ENCODE measurements around the gene HMCN2. TPM values are rescaled to one million over a fixed set of nuclear protein-coding genes. Genes with fewer than 3 reads are reported as not detected.

The HMCN2 gene
- total RNA-seq, 5 donors from 2014 or later (not counting 1 experiment from before 2014, with no cell fraction given): 0.03 TPM; not detected in 4

DNA sequence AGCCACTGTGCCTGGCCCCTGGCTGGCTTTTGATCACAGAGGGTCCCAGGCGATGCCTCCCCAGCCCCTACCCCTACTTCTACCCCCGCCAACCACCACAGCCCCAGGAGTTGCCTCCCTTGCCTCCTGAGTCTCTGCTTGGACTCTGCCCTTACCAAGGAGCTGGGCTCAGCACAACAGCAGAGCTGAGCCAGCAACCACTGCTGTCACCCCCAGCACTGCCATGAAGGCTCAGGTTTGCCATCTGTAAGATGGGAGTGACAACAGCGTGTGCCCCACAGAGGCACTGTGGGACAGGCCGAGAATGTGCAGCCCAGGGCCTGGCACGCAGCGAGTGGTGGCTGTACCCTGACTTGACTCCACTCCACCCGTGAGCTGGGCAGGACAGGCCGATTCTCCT is 116.1 kb downstream of the HMCN2 start:
- H3K4me3 Mint-ChIP-seq: no peak overlapping the region
- Histone ChIP-seq H3K4me1 (ENCODE audit: control insufficient read depth in 1 of 2, extremely low read depth in 1 of 2, insufficient read depth in 2 of 2, low read length in 2 of 2) (no peaks in the 10 kb centered on the region), H3K27me3 (replicated peaks in 1 of 2; ENCODE audit: control insufficient read depth in 2 of 2, extremely low read depth in 1 of 2, insufficient read depth in 2 of 2, low read length in 1 of 2) (peaks cover 0 to 44% of the 10 kb centered on the region in 2 experiments), H3K27ac (ENCODE audit: low read length) (no peak overlapping the region), H3K36me3 (ENCODE audit: control insufficient read depth in 2 of 2, extremely low read depth in 1 of 2, insufficient read depth in 1 of 2, low read length in 1 of 2) (no peaks in the 10 kb centered on the region), H3K9me3 (no peaks in the 10 kb centered on the region), H3K4me3 (ENCODE audit: control insufficient read depth in 1 of 2, extremely low read depth in 1 of 2, low read length in 1 of 2) (no peak overlapping the region)
- H3K36me3 Mint-ChIP-seq: no peaks in the 10 kb centered on the region
- peaks cover 5 to 17% of the 10 kb centered on the region in 2 donors for H3K27me3 Mint-ChIP-seq
- POLR2A ChIA-PET: no interaction called here
- H3K9me3 Mint-ChIP-seq: no peaks in the 10 kb centered on the region
- 86% methylated on average over 8 of the region's 8 CpGs for WGBS (ENCODE audit: insufficient coverage)
- H3K4me1 Mint-ChIP-seq: no peaks in the 10 kb centered on the region
- DNase-seq (no peak), ATAC-seq (replicated peaks in 1 of 4) (no peak)
- CTCF ChIA-PET: no interaction called here
- H3K27ac Mint-ChIP-seq: no peak overlapping the region

DNA sequence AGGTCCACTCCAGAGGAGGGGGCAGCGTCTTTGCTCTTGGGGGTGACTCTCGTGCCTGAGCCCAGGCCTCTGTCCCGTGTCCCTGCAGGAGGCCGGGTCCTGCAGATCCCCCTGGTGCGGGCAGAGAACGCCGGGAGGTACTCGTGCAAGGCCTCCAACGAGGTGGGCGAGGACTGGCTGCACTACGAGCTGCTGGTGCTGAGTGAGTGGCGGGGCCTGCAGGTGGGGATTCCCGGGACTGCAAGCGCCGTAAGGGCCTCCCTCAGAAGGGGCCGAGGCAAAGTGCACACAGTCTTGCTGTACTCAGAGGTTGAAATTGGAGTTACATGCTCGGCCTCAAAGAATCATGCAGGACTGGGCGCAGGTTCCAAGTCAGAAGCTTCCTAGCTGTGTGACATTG is 116.5 kb downstream of the HMCN2 start:
- Histone ChIP-seq H3K9me3 (no peaks in the 10 kb centered on the region), H3K27me3 (replicated peaks in 1 of 2; ENCODE audit: control insufficient read depth in 2 of 2, extremely low read depth in 1 of 2, insufficient read depth in 2 of 2, low read length in 1 of 2) (peaks cover 0 to 44% of the 10 kb centered on the region in 2 experiments), H3K4me3 (ENCODE audit: control insufficient read depth in 1 of 2, extremely low read depth in 1 of 2, low read length in 1 of 2) (no peak overlapping the region), H3K36me3 (ENCODE audit: control insufficient read depth in 2 of 2, extremely low read depth in 1 of 2, insufficient read depth in 1 of 2, low read length in 1 of 2) (no peaks in the 10 kb centered on the region), H3K4me1 (ENCODE audit: control insufficient read depth in 1 of 2, extremely low read depth in 1 of 2, insufficient read depth in 2 of 2, low read length in 2 of 2) (no peaks in the 10 kb centered on the region), H3K27ac (ENCODE audit: low read length) (no peak overlapping the region)
- Mint-ChIP-seq H3K4me1 (no peaks in the 10 kb centered on the region), H3K9me3 (no peaks in the 10 kb centered on the region), H3K27ac (no peak overlapping the region), H3K4me3 (no peak overlapping the region), H3K27me3 (peaks cover 5 to 17% of the 10 kb centered on the region in 2 donors), H3K36me3 (no peaks in the 10 kb centered on the region)
- POLR2A ChIA-PET: no interaction called here
- DNase-seq (no peak), ATAC-seq (replicated peaks in 1 of 4) (no peak)
- CTCF ChIA-PET: no interaction called here
- 70% methylated on average over 18 of the region's 18 CpGs for WGBS (ENCODE audit: insufficient coverage)

DNA sequence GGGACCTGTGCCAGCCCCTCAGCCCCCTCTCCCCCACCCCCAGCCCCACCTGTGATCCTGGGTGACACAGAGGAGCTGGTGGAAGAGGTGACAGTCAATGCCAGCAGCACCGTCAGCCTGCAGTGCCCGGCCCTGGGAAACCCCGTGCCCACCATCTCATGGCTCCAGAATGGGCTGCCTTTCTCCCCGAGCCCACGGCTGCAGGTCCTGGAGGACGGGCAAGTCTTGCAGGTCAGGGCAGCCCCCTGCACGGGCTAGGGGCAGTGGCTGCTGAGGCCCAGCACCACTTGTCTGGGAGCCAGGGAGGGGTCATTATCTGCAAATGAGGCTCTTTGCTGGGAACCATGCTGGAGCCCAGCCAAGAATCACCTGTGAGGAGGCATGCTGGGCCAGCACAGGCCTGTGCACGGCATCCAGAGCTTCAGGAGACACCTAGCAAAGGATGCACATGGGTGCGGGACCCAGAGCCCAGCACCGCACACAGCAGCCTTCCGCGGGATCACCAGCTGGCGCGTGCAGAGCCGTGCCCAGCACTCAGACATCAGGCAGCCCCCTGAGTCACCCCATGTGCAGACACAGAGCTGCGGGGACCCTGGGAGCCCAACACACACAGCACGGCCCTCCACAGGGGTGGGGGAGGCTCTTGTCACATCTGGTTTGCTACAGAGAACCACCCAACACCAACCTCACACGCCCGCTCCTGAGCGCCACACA is 117.2 kb downstream of the HMCN2 start:
- no peaks in the 10 kb centered on the region for H3K9me3 ChIP-seq
- H3K36me3 ChIP-seq (ENCODE audit: control insufficient read depth in 2 of 2, extremely low read depth in 1 of 2, insufficient read depth in 1 of 2, low read length in 1 of 2): no peaks in the 10 kb centered on the region
- DNase-seq (no peak), ATAC-seq (replicated peaks in 1 of 4) (no peak)
- no peaks in the 10 kb centered on the region for H3K9me3 Mint-ChIP-seq
- POLR2A ChIA-PET: interaction anchor here in 1 of 2 donors (0.6 kb wide), 1 partner anchor 225 kb away, joined by 3 read pairs; no protein-coding TSS in a partner anchor
- CTCF ChIA-PET: no interaction called here
- no peaks in the 10 kb centered on the region for H3K4me1 Mint-ChIP-seq
- H3K4me3 Mint-ChIP-seq: no peak overlapping the region
- 90% methylated on average over 15 of the region's 20 CpGs for WGBS (ENCODE audit: insufficient coverage)
- no peak overlapping the region for H3K27ac Mint-ChIP-seq
- H3K4me1 ChIP-seq (ENCODE audit: control insufficient read depth in 1 of 2, extremely low read depth in 1 of 2, insufficient read depth in 2 of 2, low read length in 2 of 2): no peaks in the 10 kb centered on the region
- H3K27me3 Mint-ChIP-seq: peaks cover 5 to 19% of the 10 kb centered on the region in 2 donors
- peaks cover 0 to 48% of the 10 kb centered on the region in 2 experiments for H3K27me3 ChIP-seq (replicated peaks in 1 of 2; ENCODE audit: control insufficient read depth in 2 of 2, extremely low read depth in 1 of 2, insufficient read depth in 2 of 2, low read length in 1 of 2)
- H3K4me3 ChIP-seq (ENCODE audit: control insufficient read depth in 1 of 2, extremely low read depth in 1 of 2, low read length in 1 of 2): no peak overlapping the region
- no peak overlapping the region for H3K27ac ChIP-seq (ENCODE audit: low read length)
- H3K36me3 Mint-ChIP-seq: no peaks in the 10 kb centered on the region

DNA sequence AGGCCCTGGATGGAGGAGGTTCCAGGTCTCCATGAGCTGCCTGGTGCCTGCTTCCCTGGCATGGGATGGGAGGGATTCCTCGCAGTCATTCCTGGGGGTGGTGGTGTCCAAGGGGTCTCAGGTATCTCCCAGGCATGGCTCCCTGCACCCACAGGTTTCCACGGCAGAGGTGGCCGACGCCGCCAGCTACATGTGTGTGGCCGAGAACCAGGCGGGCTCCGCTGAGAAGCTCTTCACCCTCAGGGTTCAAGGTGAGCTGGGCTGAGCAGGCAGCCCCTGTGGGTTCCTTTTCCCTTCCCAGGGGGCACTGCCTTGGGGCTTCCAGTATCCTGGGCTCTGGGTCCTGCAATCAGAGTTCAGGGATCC is 117.8 kb downstream of the HMCN2 start:
- H3K4me3 ChIP-seq (ENCODE audit: control insufficient read depth in 1 of 2, extremely low read depth in 1 of 2, low read length in 1 of 2): no peak overlapping the region
- H3K9me3 ChIP-seq: no peaks in the 10 kb centered on the region
- no peak overlapping the region for H3K27ac ChIP-seq (ENCODE audit: low read length)
- Mint-ChIP-seq H3K9me3 (no peaks in the 10 kb centered on the region), H3K4me3 (no peak overlapping the region), H3K4me1 (no peaks in the 10 kb centered on the region), H3K36me3 (no peaks in the 10 kb centered on the region), H3K27me3 (peaks cover 5 to 17% of the 10 kb centered on the region in 2 donors), H3K27ac (no peak overlapping the region)
- ChIA-PET CTCF (no interaction called here), POLR2A (interaction anchor here in 1 of 2 donors (0.6 kb wide), 1 partner anchor 226 kb away, joined by 3 read pairs; no protein-coding TSS in a partner anchor)
- WGBS (ENCODE audit: insufficient coverage): 95% methylated on average over 6 of the region's 8 CpGs
- DNase-seq (no peak), ATAC-seq (replicated peaks in 1 of 4) (no peak)
- no peaks in the 10 kb centered on the region for H3K4me1 ChIP-seq (ENCODE audit: control insufficient read depth in 1 of 2, extremely low read depth in 1 of 2, insufficient read depth in 2 of 2, low read length in 2 of 2)
- H3K27me3 ChIP-seq (replicated peaks in 1 of 2; ENCODE audit: control insufficient read depth in 2 of 2, extremely low read depth in 1 of 2, insufficient read depth in 2 of 2, low read length in 1 of 2): peaks cover 0 to 53% of the 10 kb centered on the region in 2 experiments
- no peaks in the 10 kb centered on the region for H3K36me3 ChIP-seq (ENCODE audit: control insufficient read depth in 2 of 2, extremely low read depth in 1 of 2, insufficient read depth in 1 of 2, low read length in 1 of 2)

DNA sequence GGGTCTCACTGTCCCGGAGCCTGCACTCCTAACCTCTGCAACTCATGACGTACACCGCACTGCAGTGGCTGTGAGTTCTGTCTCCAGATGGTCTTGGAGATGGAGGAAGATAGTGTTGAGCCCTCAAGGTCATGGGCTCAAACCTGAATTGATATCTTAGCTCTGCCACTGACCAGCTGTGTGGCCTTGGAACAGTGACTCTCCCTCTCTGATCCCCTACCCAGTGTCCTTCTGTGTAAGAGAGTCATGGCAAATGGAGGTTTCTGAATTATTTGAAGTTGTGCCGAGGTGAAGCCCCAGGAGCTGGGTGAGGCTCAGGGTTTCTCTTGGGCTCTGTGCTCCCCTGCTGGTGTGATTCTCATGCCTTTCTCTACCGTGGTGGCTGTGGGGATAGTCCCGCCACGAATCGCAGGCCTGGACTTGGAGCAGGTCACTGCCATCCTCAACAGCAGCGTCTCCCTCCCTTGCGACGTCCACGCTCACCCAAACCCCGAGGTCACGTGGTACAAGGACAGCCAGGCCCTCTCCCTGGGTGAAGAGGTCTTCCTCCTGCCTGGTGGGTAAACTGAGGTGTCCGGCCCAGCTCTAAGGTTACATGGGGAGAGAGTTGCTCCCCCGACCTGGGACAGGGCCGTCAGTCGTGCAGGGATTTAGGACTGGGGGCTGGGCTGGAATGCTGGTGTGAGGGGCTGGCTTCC is 118.6 kb downstream of the HMCN2 start:
- Mint-ChIP-seq H3K9me3 (no peaks in the 10 kb centered on the region), H3K36me3 (no peaks in the 10 kb centered on the region), H3K27me3 (peaks cover 5 to 17% of the 10 kb centered on the region in 2 donors), H3K4me1 (no peaks in the 10 kb centered on the region), H3K4me3 (no peak overlapping the region), H3K27ac (no peak overlapping the region)
- Histone ChIP-seq H3K9me3 (no peaks in the 10 kb centered on the region), H3K4me1 (ENCODE audit: control insufficient read depth in 1 of 2, extremely low read depth in 1 of 2, insufficient read depth in 2 of 2, low read length in 2 of 2) (no peaks in the 10 kb centered on the region), H3K27ac (ENCODE audit: low read length) (no peak overlapping the region), H3K4me3 (ENCODE audit: control insufficient read depth in 1 of 2, extremely low read depth in 1 of 2, low read length in 1 of 2) (no peak overlapping the region), H3K36me3 (ENCODE audit: control insufficient read depth in 2 of 2, extremely low read depth in 1 of 2, insufficient read depth in 1 of 2, low read length in 1 of 2) (no peaks in the 10 kb centered on the region), H3K27me3 (replicated peaks in 1 of 2; ENCODE audit: control insufficient read depth in 2 of 2, extremely low read depth in 1 of 2, insufficient read depth in 2 of 2, low read length in 1 of 2) (peaks cover 0 to 48% of the 10 kb centered on the region in 2 experiments)
- WGBS (ENCODE audit: insufficient coverage): 79% methylated on average over 18 of the region's 18 CpGs
- no peak for DNase-seq
- ChIA-PET POLR2A (interaction anchor here in 1 of 2 donors (0.5 kb wide), 1 partner anchor 113 kb away, joined by 3 read pairs; no protein-coding TSS in a partner anchor), CTCF (no interaction called here)
- no peak for ATAC-seq (replicated peaks in 1 of 4)

DNA sequence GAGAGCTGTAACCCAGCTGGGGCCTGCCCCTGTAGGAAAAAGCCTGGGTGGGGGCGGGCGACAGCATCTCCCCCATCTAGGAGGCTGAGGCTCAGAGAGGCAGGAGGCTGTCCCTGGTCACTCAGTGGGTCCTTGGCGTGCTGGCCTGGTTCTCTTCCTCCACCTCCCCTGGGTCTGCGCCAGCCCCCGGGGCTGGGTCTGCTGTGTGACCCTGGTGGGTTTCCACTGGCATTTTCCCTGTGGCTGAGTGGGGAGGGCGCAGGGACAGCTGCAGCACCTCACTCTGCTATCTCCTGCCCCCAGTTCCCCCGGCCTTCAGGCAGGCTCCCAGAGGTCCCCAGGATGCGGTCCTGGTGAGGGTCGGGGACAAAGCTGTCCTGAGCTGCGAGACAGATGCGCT is 119.7 kb downstream of the HMCN2 start:
- Mint-ChIP-seq H3K27ac (no peak overlapping the region), H3K27me3 (peaks cover 5 to 17% of the 10 kb centered on the region in 2 donors), H3K9me3 (no peaks in the 10 kb centered on the region), H3K36me3 (no peaks in the 10 kb centered on the region), H3K4me1 (no peaks in the 10 kb centered on the region), H3K4me3 (no peak overlapping the region)
- CTCF ChIA-PET: no interaction called here
- Histone ChIP-seq H3K36me3 (ENCODE audit: control insufficient read depth in 2 of 2, extremely low read depth in 1 of 2, insufficient read depth in 1 of 2, low read length in 1 of 2) (no peaks in the 10 kb centered on the region), H3K27ac (ENCODE audit: low read length) (no peak overlapping the region), H3K4me1 (ENCODE audit: control insufficient read depth in 1 of 2, extremely low read depth in 1 of 2, insufficient read depth in 2 of 2, low read length in 2 of 2) (no peaks in the 10 kb centered on the region), H3K9me3 (no peaks in the 10 kb centered on the region), H3K27me3 (replicated peaks in 1 of 2; ENCODE audit: control insufficient read depth in 2 of 2, extremely low read depth in 1 of 2, insufficient read depth in 2 of 2, low read length in 1 of 2) (peaks cover 0 to 44% of the 10 kb centered on the region in 2 experiments), H3K4me3 (ENCODE audit: control insufficient read depth in 1 of 2, extremely low read depth in 1 of 2, low read length in 1 of 2) (no peak overlapping the region)
- POLR2A ChIA-PET: no interaction called here
- ATAC-seq (replicated peaks in 1 of 4) (no peak), DNase-seq (no peak)
- 77% methylated on average over 8 of the region's 11 CpGs for WGBS (ENCODE audit: insufficient coverage)

Data from T-cell (primary cell).